Measurements from ENCODE around the gene PSMD1.
A peak's percentile ranks its signal among the peaks of the same experiment; 100 is the strongest.

PSMD1 gene

GRCh38 chr2:231204146-231204545, 147.5 kb downstream of the PSMD1 start:
- Mint-ChIP-seq H3K4me3 (no peak overlapping the region), H3K9me3 (peaks cover 9% of the 10 kb centered on the region), H3K36me3 (ENCODE audit: low read depth) (peaks cover 49% of the 10 kb centered on the region), H3K27me3 (ENCODE audit: low read depth, poor library complexity) (peaks cover 5% of the 10 kb centered on the region), H3K4me1 (peaks cover 25% of the 10 kb centered on the region), H3K27ac (no peak overlapping the region)
- DNase-seq, result no peak
- TF ChIP-seq CTCF (IDR thresholded peaks at IDR 0.05), result no peak

- peaks cover 5% of the 10 kb centered on the region for H3K27me3 Mint-ChIP-seq (ENCODE audit: low read depth, poor library complexity)
- peak overlapping the region; percentile 12 for H3K27ac Mint-ChIP-seq
- no peak for DNase-seq
- H3K4me1 Mint-ChIP-seq, result peaks cover 22% of the 10 kb centered on the region
- peaks cover 49% of the 10 kb centered on the region for H3K36me3 Mint-ChIP-seq (ENCODE audit: low read depth)
- peaks cover 9% of the 10 kb centered on the region for H3K9me3 Mint-ChIP-seq
- no peak overlapping the region for H3K4me3 Mint-ChIP-seq
- TF ChIP-seq CTCF (IDR thresholded peaks at IDR 0.05), result no peak
Measured at GRCh38 chr2:231204581-231204980, 147.9 kb downstream of the PSMD1 start.

GRCh38 chr2:231207734-231208133, 151.1 kb downstream of the PSMD1 start:
- Mint-ChIP-seq H3K4me3 (no peak overlapping the region), H3K27ac (no peak overlapping the region), H3K4me1 (no peaks in the 10 kb centered on the region), H3K36me3 (ENCODE audit: low read depth) (peaks cover 39% of the 10 kb centered on the region), H3K9me3 (peaks cover 4% of the 10 kb centered on the region), H3K27me3 (ENCODE audit: low read depth, poor library complexity) (peaks cover 5% of the 10 kb centered on the region)
- no peak for TF ChIP-seq CTCF (IDR thresholded peaks at IDR 0.05)
- DNase-seq, result no peak

- peaks cover 2% of the 10 kb centered on the region for H3K27me3 Mint-ChIP-seq (ENCODE audit: low read depth, poor library complexity)
- H3K4me1 Mint-ChIP-seq, result no peaks in the 10 kb centered on the region
- DNase-seq, result no peak
- H3K27ac Mint-ChIP-seq, result no peak overlapping the region
- H3K36me3 Mint-ChIP-seq (ENCODE audit: low read depth), result peaks cover 31% of the 10 kb centered on the region
- no peak for TF ChIP-seq CTCF (IDR thresholded peaks at IDR 0.05)
- no peak overlapping the region for H3K4me3 Mint-ChIP-seq
- no peaks in the 10 kb centered on the region for H3K9me3 Mint-ChIP-seq
Measured at GRCh38 chr2:231210782-231211181, 154.1 kb downstream of the PSMD1 start.

- Mint-ChIP-seq H3K4me3 (no peak overlapping the region), H3K27me3 (ENCODE audit: low read depth, poor library complexity) (peaks cover 2% of the 10 kb centered on the region), H3K27ac (no peak overlapping the region), H3K4me1 (no peaks in the 10 kb centered on the region), H3K9me3 (no peaks in the 10 kb centered on the region), H3K36me3 (ENCODE audit: low read depth) (peaks cover 38% of the 10 kb centered on the region)
- no peak for DNase-seq
- TF ChIP-seq CTCF (IDR thresholded peaks at IDR 0.05), result no peak
Measured at GRCh38 chr2:231211486-231211885, 154.8 kb downstream of the PSMD1 start.

- H3K27me3 Mint-ChIP-seq (ENCODE audit: low read depth, poor library complexity), result peaks cover 2% of the 10 kb centered on the region
- no peak overlapping the region for H3K4me3 Mint-ChIP-seq
- no peak for DNase-seq
- H3K36me3 Mint-ChIP-seq (ENCODE audit: low read depth), result peaks cover 41% of the 10 kb centered on the region
- TF ChIP-seq CTCF (IDR thresholded peaks at IDR 0.05), result no peak
- no peak overlapping the region for H3K27ac Mint-ChIP-seq
- H3K4me1 Mint-ChIP-seq, result no peaks in the 10 kb centered on the region
- no peaks in the 10 kb centered on the region for H3K9me3 Mint-ChIP-seq
Measured at GRCh38 chr2:231212329-231212845, 155.7 kb downstream of the PSMD1 start.

Data from nephron progenitor cell (in vitro differentiated cells).